ENCODE measurements around the gene THPO.
A peak's percentile ranks its signal among the peaks of the same experiment; 100 is the strongest.

THPO gene

DNA sequence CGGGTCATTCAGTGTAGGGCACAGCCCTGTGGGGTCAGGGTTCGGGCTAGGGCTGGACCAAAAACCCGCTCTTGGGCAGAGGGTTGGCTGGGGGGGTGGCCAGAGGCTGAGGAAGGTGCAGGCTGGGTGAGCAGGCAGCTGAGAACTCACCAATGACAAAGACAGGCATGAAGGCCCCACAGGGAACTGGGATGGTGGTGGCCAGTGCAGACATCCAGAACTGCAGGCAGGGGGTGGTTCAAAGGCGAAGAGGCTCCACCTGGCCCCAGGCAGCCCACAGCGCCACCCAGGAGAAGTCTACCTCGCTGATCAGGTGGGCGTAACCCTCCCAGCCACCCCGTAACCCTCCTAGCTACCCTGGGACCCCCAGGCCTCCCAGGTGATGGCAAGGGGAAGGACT, 23.3 kb downstream of the THPO start:
- DNase-seq (ENCODE audit: low read depth) = no peak
- TF ChIP-seq, protein P1, sequence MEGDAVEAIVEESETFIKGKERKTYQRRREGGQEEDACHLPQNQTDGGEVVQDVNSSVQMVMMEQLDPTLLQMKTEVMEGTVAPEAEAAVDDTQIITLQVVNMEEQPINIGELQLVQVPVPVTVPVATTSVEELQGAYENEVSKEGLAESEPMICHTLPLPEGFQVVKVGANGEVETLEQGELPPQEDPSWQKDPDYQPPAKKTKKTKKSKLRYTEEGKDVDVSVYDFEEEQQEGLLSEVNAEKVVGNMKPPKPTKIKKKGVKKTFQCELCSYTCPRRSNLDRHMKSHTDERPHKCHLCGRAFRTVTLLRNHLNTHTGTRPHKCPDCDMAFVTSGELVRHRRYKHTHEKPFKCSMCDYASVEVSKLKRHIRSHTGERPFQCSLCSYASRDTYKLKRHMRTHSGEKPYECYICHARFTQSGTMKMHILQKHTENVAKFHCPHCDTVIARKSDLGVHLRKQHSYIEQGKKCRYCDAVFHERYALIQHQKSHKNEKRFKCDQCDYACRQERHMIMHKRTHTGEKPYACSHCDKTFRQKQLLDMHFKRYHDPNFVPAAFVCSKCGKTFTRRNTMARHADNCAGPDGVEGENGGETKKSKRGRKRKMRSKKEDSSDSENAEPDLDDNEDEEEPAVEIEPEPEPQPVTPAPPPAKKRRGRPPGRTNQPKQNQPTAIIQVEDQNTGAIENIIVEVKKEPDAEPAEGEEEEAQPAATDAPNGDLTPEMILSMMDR (IDR thresholded peaks at IDR 0.05; ENCODE audit: low read length, missing control alignments) = no peak
- no peak overlapping the region for H3K4me3 ChIP-seq (replicated peaks; ENCODE audit: low read depth, low read length)

DNA sequence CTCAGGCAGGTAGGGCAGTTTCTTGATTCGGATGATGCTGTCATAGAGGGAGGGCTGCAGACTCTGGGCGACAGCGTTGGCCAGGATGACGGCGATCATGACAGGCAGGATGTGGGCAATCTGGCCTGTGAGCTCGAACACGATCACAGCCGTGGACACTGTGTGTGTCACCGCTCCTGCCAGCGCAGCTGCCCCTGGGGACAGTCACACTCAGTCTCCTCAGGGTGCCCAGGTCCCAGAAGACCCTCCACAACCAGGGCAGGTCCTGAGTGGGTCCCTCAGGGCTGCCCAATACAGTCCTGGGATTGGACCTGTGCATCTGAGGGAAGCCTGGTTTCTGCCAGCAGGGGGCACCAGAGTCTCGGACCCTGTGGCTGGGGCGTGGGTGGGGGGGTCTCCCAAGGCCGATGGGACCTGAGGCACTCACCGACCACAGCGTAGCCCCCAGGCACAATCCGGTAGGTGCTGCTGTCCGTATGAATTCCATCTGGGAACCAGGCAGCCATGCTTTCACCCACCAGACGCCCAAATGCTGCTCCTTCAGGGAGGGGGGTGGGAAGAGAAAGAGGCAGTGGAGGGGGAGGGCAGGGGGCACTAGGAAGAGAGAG, 23.8 kb downstream of the THPO start:
- TF ChIP-seq, protein P1 (IDR thresholded peaks at IDR 0.05; ENCODE audit: low read length, missing control alignments) = peak; percentile 79
- DNase-seq (ENCODE audit: low read depth) = peak; percentile 41
- no peak overlapping the region for H3K4me3 ChIP-seq (replicated peaks; ENCODE audit: low read depth, low read length)

DNA sequence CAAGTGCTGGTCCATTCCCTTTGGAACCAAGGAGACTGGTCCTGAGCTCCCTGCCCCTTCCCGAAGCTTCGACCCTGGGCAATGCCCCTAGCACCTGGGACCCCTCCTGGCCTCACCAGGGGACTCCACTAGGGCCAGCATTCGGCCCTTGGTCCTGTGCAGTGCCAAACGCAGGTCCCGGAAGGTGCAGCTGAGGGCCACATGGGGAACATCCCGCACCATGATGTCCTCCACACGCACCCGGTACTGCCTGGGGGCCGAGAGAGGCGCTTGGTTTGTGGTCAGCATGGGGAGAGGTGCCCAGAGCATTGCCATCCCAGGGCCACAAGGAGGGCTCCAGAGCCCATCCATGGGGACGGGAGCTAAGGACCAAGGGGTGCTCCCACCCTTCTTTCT, 24.5 kb downstream of the THPO start:
- no peak for DNase-seq (ENCODE audit: low read depth)
- TF ChIP-seq, protein P1 (IDR thresholded peaks at IDR 0.05; ENCODE audit: low read length, missing control alignments) = no peak
- no peak overlapping the region for H3K4me3 ChIP-seq (replicated peaks; ENCODE audit: low read depth, low read length)

DNA sequence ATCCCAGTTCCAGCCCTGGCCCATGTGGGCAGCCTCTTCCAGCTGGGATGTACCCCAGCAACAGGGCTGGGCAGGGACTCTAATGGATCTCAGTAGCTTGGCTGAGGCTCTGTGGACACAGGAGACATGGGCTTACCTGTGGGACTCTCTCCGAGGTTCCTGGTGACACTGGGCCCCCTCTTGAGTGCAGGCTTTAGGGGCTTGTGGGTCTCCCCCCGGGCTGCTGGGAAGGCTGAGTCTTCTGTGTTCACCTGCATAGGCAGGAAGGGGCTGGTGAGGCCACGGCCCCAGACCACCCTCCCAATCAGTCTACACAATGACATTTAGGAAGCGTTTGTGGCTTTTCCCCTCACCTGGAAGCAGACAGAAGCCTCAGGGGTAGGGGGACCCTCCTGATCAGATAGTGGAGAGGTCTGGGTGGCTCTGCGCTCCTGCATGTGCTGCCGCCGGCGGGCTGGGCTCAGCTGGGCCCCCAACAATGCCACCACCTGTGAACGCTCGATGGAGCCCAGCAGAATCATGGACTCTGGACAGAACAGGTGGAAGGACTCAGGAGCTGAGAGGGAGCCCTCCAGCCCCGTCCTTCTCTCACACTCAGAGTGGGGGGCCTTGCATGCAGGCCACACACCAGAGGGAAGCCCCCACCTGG, 25.0 kb downstream of the THPO start:
- TF ChIP-seq, protein P1 (IDR thresholded peaks at IDR 0.05; ENCODE audit: low read length, missing control alignments) = no peak
- no peak overlapping the region for H3K4me3 ChIP-seq (replicated peaks; ENCODE audit: low read depth, low read length)
- DNase-seq (ENCODE audit: low read depth) = no peak

DNA sequence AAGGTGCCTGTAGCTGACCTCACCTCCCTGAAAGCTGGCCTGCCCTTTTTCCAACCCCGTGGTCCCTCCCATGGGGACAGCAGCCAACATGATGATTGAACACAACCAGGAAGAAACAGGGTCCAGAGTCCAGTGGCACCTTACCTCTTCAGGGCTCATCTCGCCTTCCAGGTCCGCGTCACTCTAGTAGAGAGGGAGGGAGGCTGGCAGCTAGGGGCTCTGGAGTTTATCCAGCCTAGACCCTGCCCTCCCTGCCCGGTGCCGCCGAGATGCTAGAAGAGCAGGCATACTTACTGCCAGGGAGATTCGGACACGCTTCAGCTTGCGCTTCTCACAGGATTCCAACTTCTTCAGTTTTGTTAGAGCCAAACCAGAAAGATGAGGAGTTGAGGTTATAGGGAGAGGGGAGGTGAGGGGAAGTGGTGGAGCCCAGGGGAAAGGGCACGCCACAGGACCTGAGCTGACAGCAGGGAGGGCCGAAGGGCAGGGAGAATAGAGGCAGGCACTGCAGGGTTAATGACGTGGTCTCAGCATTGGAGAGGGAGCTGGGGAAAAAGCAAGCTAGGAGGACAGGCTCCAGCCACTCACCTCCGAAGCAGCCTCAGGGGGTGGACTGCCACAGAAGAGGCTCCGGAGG, 25.7 kb downstream of the THPO start:
- TF ChIP-seq, protein P1 (IDR thresholded peaks at IDR 0.05; ENCODE audit: low read length, missing control alignments) = no peak
- H3K4me3 ChIP-seq (replicated peaks; ENCODE audit: low read depth, low read length) = no peak overlapping the region
- DNase-seq (ENCODE audit: low read depth) = no peak

DNA sequence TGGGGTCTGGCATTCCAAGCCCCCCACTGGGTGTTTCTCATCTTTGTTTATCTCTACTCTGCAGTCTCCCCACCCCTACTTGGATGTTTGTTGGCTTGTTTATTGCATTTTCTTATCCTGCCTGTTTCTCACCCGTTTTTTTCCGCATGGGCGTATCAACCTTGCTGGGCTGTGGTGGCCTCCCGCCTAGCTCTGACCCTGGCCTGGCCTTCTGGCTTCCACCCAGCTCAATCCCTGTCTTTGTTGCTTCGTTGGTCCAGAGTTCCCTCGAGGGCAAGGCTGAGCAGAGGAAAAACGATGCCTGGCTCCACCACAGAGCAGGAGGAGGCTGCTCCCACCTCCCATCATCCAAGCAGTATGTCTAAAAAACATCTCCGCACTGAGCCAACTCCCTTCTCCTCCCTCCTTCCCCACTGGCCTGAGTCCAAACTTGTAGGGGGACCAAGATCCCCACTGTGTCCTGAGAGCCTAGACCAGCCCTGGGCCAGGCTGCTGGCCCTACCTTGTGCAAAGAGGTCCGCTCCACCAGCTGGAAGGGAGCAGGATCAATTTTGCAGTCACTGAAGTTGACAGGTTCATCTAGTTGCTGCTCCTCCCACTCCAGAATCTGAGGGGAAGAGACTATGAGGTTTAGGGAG, 26.4 kb downstream of the THPO start:
- DNase-seq (ENCODE audit: low read depth) = no peak

More for the DNA sequence above, 26.4 kb downstream of the THPO start:
- TF ChIP-seq, protein P1 (IDR thresholded peaks at IDR 0.05; ENCODE audit: low read length, missing control alignments) = no peak
- H3K4me3 ChIP-seq (replicated peaks; ENCODE audit: low read depth, low read length) = no peak overlapping the region
